DMS79 (cell line): ENCODE results near the gene CELA2B.
"Not testable (repeated sequence)": the region's sequence is repeated elsewhere in the genome, so short reads cannot be mapped to it uniquely, and the experiment has no call there.

ENCODE experiments used
- DNase-seq: peaks from one replicate; lab custom pipeline; 2025; lab: John Stamatoyannopoulos, UW

CELA2B gene

GRCh38 chr1:15501208-15502032 lies 25.5 kb downstream of the CELA2B start:
- DNase-seq: peak; percentile 6

GRCh38 chr1:15504436-15504835 lies 28.5 kb downstream of the CELA2B start:
- DNase-seq: no peak

GRCh38 chr1:15506831-15507230 lies 30.9 kb downstream of the CELA2B start:
- DNase-seq: no peak

DNA sequence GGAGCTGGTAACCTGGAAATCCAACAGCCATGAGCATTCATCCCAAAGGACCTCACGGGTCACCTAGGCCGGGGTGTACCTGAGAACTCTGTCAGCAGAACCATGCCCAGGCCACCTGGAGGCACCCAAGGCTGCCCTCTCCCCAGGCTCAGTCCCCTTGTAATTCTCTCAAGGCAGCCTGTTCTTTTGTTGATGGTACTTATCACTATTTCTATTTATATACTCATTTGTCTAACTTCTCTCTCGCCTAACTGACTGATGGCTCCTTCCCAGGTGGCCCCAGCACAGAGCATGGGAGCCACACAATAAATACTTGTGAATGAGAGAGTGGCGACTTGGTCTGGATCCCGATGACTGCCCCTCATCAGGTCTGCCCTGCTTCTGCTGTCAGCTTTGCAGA lies 31.4 kb downstream of the CELA2B start:
- DNase-seq: no peak

DNA sequence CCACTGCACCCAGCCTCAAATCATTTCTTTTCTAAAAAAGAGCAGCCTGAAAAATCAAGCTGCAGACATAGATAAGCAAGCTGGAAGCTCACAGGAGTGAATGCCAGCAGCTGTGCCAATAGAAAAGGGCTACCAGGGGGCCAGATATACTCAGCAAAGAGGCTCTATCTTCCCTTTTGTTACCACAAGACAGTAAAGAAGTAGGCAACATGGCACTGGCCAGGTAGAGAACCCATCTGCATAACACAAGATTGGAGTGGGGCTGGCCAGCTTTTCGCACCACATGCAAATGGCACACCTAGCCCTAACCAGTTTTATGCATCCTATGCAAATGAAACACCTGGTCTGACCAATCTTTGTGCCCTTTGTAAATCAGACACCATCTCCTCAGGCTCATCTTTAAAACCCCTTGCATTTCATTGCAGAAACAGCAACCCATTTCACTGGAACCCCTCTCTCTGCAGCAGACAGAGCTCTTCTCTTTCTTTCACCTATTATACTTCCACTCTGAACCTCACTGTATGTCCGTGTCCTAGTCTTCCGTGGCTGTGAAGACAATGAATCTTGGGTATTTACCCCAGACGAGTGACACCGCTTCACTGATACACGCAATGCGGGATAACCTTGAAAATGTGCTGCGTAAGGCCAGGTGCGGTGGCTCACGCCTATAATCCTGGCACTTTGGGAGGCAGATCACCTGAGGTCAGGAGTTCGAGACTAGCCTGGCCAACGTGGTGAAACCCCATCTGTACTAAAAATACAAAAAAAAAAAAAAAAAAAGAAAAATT lies 33.0 kb downstream of the CELA2B start:
- DNase-seq: no peak

GRCh38 chr1:15509586-15509985 lies 33.7 kb downstream of the CELA2B start:
- no peak for DNase-seq

GRCh38 chr1:15510611-15511405 lies 34.9 kb downstream of the CELA2B start:
- DNase-seq: no peak

GRCh38 chr1:15513192-15513591 lies 37.3 kb downstream of the CELA2B start:
- DNase-seq: no peak

- no peak for DNase-seq
These were observed 38.0 kb downstream of the CELA2B start for GRCh38 chr1:15513919-15514318.

GRCh38 chr1:15514557-15514956 lies 38.7 kb downstream of the CELA2B start:
- not testable (repeated sequence) for DNase-seq

DNA sequence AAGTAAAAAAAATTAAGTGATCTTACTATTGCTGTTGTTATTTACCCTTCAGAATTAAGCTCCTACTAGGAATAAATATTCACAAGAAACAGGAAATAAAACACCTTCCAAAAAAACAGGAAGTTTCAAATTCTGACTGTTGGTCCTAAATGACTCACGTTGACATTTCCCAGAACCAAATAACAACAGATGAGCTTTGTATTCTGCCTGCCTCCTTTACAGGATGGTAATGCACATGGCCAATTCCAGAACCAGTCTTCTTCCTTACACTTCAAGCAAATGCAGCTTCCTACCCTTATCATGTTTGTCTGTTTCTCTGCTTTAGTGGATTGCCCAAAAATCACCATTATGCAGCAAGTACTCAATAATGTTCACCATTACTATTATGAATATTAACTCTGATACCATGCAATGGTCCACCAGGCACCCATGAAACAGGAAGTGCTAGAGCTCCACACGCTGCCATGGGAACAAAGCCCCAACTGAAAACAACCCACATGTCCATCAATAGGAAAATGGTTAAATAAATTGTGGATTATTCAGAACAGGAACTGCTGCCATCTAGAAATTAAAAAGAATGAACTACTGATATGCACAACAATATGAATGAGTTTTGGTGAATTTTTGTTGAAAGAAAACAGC lies 39.2 kb downstream of the CELA2B start:
- no peak for DNase-seq

DNA sequence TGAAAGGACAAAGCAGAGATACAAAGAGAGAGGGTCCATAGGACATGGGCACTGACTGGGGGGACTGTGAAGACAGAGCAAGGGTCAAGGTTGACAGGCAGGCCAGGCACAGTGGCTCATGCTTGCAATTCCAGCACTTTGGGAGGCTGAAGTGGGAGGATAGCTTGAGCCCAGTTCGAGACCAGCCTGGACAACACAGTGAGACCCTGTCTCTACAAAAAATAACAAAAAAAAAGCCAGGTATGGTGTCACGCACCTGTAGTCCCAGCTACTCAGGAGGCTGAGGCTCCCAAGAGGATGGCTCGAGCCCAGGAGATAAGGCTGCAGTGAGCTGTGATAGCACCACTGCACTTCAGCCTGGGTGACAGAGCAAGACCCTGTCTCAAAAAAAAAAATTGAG lies 43.7 kb downstream of the CELA2B start:
- no peak for DNase-seq

DNA sequence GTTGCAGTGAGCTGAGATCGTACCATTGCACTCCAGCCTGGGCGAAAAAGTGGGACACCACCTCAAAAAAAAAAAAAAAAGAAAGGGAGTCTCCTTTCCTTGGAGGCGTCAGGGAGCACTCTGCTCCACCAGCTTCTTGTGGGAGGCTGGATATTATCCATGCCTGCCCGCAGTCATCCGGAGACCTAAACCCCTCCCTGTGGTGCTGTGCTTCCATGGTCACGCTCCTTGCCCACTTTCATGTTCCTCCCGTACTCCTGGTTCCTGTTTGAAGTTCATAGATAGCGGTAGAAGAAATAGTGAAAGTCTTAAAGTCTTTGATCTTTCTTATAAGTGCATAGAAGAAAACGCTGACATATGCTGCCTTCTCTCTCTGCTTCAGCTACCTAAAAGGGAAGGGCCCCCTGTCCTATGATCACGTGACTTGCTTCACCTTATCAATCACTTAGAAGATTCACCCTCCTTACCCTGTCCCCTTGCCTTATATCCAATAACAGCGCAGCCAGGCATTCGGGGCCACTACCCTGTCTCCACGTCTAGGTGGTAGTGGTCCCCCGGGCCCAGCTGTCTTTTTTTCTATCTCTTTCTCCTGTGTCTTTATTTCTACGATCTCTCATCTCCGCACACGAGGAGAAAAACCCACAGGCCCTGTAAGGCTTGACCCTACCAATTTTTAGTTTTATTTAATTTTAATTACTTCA lies 45.5 kb downstream of the CELA2B start:
- DNase-seq: not testable (repeated sequence)

- DNase-seq: no peak
These were observed 46.6 kb downstream of the CELA2B start for GRCh38 chr1:15522551-15522950.

DNA sequence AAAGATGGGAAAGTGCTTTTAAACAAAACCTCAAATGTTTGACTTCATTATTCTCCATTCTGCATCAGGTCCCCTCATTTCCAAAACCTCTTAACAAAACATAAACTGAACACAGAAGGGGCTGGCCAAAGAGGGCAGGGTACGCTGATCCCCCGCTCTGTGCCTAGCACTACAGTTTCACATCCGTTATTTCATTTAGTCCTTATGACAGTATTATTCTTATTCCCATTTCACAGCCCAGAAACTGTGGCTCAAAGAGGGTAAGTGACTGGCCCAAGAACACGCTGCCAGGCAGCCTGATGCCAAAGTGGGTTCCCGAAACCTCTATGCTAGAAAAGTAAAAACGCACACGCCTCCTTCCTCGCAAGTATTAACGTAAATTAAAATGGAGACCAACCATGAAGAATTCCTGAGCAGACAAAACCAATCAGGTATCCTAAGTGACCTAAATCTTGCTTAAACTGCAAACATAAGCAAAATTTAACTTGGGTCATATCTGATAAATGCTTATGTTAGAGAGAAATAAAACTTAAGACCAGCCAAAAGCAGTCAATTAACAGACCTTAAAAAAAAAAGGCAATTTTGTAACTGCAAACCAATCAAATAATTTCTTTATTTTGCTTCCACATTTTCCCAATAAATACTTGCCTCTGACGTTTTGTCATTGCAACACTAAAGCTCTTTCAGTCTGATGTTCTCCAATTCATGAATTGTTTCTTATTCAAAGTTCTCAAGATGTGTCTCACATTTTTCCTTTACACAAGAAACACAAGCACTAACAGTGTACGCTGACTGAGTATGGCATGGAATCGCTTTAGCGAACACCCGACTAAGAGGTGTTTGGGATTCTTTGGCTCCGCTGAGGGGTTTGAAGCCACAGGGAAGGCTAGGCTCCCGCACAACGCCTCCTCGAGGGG lies 47.5 kb downstream of the CELA2B start:
- no peak for DNase-seq

DNA sequence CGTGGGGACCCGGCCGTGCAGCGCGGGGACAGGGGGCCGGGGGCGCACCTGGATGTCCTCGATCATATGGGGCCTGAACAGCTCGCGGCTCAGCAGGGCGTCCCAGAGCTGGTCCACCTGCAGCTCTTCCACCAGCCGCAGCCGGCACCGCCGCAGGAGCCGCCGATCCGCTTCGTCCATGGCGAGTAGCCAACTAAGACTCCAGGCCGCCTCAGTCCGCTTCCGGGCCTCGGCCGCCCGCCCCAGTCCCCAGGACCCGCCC lies 48.0 kb downstream of the CELA2B start, which contains the start of gene CASP9:
TSS of gene CASP9 (minus strand) at position 195 of the 262 bp plus-strand sequence. CDS start at position 180, 15 bp downstream.
- no peak for DNase-seq

GRCh38 chr1:15524283-15525049 lies 48.6 kb downstream of the CELA2B start:
- peak; percentile 99 for DNase-seq

DNA sequence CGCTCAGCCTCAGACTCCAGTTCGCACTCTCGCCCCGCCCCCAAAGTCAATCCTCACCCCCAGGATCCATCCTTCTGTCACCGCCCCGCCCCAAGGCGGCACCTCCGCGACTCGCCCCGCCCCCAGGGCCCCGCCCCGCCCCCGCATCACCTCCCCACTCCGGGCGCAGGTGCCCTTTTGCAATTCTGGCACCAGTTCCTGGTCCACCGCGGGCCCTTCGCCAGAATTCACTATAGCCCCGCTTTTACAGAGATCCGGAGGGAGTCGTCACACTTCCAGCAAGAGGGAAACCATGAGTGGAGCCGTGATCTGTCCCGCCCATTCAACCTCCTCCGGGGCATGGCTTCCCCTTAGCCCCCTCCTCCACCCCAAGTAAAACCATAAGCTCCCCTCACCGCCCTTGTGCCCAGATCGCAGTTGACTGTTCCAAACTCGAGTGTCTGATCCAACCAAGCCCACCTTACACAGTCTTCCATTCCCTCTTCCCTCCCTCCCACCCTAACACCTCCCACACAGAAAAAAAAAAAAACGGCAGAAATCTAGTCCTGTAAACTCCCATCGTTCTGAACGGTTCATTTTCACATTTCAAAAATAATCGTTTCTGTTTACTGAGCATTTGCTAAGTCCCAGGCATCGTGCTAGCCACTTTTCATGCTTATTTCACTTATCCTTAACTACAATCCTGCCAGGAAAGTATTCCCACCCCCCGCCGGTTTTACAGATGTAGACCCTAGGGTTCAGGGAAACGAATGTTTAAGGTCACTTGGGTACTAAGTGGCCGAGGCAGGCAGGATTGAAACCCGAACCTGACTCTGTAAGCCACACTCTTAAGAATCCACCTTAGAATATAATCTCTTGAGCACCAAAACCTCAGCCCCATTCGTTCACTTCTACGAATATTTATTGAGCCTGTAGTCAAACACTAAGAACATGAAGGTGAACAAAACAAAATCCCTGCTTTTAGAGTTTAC lies 49.4 kb downstream of the CELA2B start:
- DNase-seq: no peak
